ENCODE results near the gene RBMX2.
A peak's percentile ranks its signal among the peaks of the same experiment; 100 is the strongest.
"Not testable (repeated sequence)": the region's sequence is repeated elsewhere in the genome, so short reads cannot be mapped to it uniquely, and the experiment has no call there.

Gene RBMX2, protein sequence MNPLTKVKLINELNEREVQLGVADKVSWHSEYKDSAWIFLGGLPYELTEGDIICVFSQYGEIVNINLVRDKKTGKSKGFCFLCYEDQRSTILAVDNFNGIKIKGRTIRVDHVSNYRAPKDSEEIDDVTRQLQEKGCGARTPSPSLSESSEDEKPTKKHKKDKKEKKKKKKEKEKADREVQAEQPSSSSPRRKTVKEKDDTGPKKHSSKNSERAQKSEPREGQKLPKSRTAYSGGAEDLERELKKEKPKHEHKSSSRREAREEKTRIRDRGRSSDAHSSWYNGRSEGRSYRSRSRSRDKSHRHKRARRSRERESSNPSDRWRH

DNA sequence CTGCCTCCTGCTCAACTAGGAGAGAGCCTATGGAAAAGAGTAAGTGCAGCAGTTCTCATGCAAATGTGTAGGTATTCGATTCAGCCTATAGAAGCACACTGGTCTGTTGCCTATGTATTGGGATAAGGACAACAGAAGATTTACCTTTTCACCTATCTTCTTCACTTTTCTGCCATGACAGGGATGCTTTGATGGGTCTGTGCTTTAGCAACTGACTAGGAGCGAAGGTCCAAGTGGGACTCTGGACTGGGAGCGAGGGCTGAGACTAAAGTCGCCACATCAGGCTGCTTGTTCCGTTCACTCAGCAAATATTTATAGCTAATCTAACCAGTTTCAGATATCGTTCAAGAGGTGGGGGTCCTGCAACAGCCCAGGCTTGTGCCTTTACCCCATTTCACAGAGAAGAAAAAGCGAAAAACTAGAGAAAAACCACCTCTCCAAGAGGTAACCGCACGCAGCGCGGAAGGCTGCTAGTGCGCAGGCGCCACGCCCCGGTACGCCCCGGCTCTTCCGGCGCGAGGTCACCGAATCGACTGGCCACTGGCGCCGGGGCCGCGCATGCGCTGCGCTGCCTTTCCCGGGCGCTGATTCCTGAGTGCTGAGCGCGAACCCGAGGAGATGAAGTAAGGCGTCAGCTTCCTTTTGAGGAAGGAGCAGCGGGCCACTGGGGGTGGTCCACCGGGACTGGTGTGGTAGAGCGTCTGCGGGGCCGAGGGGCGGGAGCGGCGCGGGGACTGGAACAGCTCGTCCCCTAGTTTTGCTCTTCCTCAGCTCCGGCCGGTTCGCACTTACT, at the start of gene RBMX2:
TSS of gene RBMX2 (plus strand) at position 573 of the 793 bp plus-strand sequence. CDS start at position 619, 46 bp downstream.
- Mint-ChIP-seq H3K27me3 (peaks cover 9% of the 10 kb centered on the region), H3K27ac (peak within 1 kb of the TSS; percentile 95), H3K4me1 (ENCODE audit: low read depth) (peaks cover 15% of the 10 kb centered on the region), H3K9me3 (no peaks in the 10 kb centered on the region), H3K4me3 (peak within 1 kb of the TSS; percentile 99), H3K36me3 (ENCODE audit: low read depth) (no peaks in the 10 kb centered on the region)

DNA sequence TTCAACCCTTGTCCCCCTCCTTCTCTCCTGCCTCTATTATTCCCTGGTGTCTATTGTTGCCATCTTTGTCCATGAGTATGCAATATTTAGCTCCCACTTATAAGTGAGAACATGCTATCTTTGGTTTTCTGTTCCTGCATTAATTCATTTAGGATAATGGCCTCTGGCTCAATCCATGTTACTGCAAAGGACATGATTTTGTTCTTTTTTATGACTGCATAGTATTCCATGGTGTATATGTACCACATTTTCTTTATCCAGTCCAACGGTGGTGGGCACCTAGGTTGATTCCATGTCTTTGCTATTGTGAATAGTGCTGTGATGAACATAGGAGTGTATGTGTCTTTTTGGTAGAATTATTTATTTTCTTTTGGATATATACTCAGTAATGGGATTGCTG, 49.7 kb upstream of the RBMX2 start:
- H3K27me3 Mint-ChIP-seq; H3K4me3 Mint-ChIP-seq; H3K9me3 Mint-ChIP-seq; H3K4me1 Mint-ChIP-seq (ENCODE audit: low read depth); H3K27ac Mint-ChIP-seq: not testable (repeated sequence)
- H3K36me3 Mint-ChIP-seq (ENCODE audit: low read depth), result peaks cover 23% of the 10 kb centered on the region

DNA sequence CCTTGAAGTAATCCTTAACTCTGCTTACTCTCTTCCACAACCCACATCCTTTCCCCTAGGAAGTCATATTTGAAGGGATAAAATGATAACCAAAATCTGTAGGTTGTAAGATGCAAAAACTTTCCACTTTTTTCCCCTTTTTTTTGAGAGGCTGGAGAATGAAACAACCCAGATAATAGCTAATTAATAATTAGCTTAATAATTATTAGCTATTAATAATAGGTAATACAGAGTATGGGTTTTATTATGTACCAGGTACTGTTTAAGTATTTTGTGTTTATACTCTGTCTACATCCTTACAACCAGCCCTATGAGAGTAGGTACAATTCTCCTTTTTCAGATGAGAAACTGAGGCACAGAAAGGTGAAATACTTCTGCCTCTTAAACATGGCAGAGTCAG, 25.7 kb upstream of the RBMX2 start:
- H3K27ac Mint-ChIP-seq, result no peak overlapping the region
- H3K4me3 Mint-ChIP-seq, result no peak overlapping the region
- H3K27me3 Mint-ChIP-seq, result no peaks in the 10 kb centered on the region
- H3K4me1 Mint-ChIP-seq (ENCODE audit: low read depth), result no peaks in the 10 kb centered on the region
- H3K9me3 Mint-ChIP-seq, result no peaks in the 10 kb centered on the region
- peaks cover 9% of the 10 kb centered on the region for H3K36me3 Mint-ChIP-seq (ENCODE audit: low read depth)

DNA sequence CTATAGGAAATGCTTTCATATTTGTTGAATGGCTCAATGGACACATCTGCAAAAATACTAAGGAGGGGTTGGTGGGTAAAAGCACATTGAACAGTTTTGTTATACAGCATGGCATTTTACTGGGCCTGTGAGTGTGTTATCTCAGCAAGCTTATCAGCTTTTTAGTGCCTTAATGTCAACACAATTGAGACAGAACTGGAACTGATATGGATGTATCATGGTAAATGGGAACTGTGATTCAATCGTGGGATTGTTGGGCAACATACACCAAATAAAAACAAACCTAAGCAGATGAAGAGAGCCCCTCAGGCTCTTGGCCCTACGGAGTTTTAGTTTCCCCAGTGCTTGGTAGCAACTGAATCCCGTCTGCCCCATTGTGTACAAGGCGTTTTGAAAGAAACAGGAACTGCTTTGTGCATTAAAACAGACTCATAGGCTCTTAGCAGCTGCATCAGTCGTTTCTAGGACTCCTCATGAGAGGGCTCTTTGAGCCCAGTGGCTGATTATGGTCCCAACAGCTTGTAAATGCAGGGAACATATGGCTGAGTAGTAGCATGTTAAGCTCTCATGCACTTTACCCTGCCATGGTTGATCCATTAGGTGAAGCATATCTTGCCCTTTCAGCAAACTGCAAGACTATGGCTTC, 23.6 kb upstream of the RBMX2 start:
- no peaks in the 10 kb centered on the region for H3K4me1 Mint-ChIP-seq (ENCODE audit: low read depth)
- H3K36me3 Mint-ChIP-seq (ENCODE audit: low read depth), result no peaks in the 10 kb centered on the region
- no peak overlapping the region for H3K4me3 Mint-ChIP-seq
- H3K9me3 Mint-ChIP-seq, result no peaks in the 10 kb centered on the region
- no peaks in the 10 kb centered on the region for H3K27me3 Mint-ChIP-seq
- H3K27ac Mint-ChIP-seq, result no peak overlapping the region

DNA sequence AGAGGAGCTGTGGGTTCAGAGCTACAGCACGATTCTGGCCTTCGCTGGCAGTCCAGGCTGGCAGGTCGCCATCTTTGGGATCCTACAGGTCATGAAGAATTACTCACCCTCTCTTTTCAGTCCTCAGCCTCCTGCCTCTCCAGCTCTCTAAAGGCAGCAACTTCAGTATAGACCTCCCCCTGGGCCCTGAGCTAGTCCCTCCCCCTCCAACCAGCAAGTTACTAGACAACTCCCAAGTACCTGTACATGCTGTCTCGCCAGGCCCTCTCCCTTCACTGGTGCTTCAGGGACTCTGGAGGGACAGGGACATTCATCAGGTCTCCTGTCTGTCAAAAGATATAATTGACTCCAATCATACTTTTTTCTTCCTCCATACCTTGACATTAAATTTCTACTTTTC, 16.3 kb upstream of the RBMX2 start, which contains the start of gene GPR119:
TSS of gene GPR119 (minus strand) at position 155 of the 400 bp plus-strand sequence. CDS start 227 bp downstream, outside the sequence.
- Mint-ChIP-seq H3K9me3 (no peaks in the 10 kb centered on the region), H3K27me3 (no peaks in the 10 kb centered on the region), H3K27ac (no peak within 1 kb of the TSS), H3K4me1 (ENCODE audit: low read depth) (no peaks in the 10 kb centered on the region), H3K36me3 (ENCODE audit: low read depth) (no peaks in the 10 kb centered on the region), H3K4me3 (no peak within 1 kb of the TSS)

DNA sequence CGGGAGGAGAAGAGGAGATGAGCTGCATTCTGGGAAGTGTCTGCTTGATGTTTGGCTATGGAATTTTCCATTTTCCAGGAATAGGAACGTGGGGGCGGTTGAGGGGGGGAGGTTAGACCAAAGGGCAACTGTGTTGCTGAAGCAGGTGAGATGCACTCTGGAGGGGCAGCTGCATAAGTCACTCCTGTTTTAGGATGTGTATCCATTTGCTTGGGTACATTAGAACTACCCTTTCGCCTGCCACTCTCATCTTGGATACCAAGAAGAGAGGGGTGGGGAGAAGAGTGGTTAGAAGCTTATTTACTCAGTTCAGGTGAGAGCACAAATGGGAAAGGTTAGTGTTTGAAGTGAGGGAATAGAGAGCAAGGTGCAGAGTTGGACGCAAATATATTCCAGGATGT, 15.4 kb upstream of the RBMX2 start:
- Mint-ChIP-seq H3K9me3 (no peaks in the 10 kb centered on the region), H3K4me1 (ENCODE audit: low read depth) (no peaks in the 10 kb centered on the region), H3K27me3 (no peaks in the 10 kb centered on the region), H3K36me3 (ENCODE audit: low read depth) (no peaks in the 10 kb centered on the region), H3K4me3 (no peak overlapping the region), H3K27ac (no peak overlapping the region)

DNA sequence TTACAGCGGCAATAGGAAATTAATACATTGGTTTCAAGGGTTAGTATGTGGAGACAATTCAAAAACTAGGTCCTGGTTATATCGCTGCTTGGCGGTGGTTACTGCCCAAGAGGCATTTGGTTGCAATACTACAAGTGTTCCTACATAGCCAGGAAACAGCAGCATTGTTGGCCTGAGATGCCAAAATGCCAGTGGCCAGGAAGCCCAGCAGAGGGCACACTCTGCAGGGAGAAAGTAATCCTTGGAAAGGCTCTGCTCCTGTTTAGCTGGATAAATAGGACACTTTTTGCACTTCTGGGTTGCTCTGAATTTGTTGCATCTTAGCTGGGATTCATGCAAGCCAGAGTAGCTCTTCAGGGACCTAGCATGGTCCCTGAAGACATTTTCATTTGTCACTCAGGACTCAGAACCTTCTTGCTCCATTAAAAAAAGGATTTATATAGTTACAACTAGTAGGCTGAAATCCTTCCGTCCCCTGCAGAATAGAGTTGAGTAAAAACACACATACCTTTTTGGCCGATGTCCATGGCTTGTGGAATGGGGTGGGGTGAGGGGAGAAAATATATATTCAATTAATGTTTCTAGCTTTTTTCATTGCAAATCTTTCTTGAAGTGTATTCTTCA, 8.2 kb upstream of the RBMX2 start:
- H3K27me3 Mint-ChIP-seq, result peaks cover 14% of the 10 kb centered on the region
- H3K27ac Mint-ChIP-seq, result no peak overlapping the region
- no peaks in the 10 kb centered on the region for H3K36me3 Mint-ChIP-seq (ENCODE audit: low read depth)
- no peaks in the 10 kb centered on the region for H3K9me3 Mint-ChIP-seq
- no peak overlapping the region for H3K4me3 Mint-ChIP-seq
- H3K4me1 Mint-ChIP-seq (ENCODE audit: low read depth), result no peaks in the 10 kb centered on the region

DNA sequence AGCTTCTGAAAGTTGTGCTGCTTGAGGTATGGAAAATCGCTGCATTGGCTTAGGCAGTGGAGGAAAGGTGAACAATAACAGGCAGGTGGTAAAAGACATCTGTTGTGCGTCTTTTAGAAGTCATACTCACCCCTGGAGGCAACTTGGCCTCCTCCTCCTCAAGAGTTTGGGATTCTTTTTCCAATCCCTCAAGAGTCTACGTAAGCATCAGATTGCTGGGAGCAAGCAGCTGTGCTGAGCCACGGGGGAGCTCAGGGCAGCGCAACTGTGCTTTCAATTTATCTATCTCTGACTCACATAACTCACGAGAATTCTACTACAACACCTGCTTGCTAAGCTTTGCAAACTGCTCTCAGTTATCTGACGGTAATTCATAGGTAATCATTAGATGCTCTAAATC, 6.4 kb upstream of the RBMX2 start:
- Mint-ChIP-seq H3K4me3 (no peak overlapping the region), H3K36me3 (ENCODE audit: low read depth) (no peaks in the 10 kb centered on the region), H3K9me3 (no peaks in the 10 kb centered on the region), H3K27me3 (peaks cover 14% of the 10 kb centered on the region), H3K27ac (no peak overlapping the region), H3K4me1 (ENCODE audit: low read depth) (no peaks in the 10 kb centered on the region)

DNA sequence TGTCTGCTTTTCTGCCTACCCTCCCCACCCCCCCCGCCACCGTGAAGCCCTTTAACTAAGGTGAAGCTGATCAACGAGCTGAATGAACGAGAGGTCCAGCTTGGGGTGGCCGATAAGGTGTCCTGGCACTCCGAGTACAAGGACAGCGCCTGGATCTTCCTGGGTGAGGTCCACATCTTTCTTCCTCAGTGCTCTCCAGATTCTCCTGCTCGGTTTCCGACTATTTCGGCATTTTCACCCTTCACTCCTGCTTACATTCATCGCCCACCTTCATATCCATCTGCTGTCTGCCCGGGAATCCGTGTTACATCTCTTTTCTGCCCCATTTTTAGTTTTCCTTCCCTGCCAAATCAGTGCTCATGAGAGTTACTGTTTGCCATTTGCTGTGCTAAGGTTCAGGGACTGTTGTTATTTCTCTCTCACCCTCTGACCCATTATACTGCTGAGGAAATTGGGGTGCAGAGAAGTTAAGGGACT, 459 bp downstream of the RBMX2 start:
- peaks cover 15% of the 10 kb centered on the region for H3K4me1 Mint-ChIP-seq (ENCODE audit: low read depth)
- peak overlapping the region; percentile 99 for H3K4me3 Mint-ChIP-seq
- no peaks in the 10 kb centered on the region for H3K9me3 Mint-ChIP-seq
- H3K27me3 Mint-ChIP-seq, result peaks cover 5% of the 10 kb centered on the region
- H3K27ac Mint-ChIP-seq, result peak overlapping the region; percentile 91
- H3K36me3 Mint-ChIP-seq (ENCODE audit: low read depth), result peaks cover 2% of the 10 kb centered on the region

DNA sequence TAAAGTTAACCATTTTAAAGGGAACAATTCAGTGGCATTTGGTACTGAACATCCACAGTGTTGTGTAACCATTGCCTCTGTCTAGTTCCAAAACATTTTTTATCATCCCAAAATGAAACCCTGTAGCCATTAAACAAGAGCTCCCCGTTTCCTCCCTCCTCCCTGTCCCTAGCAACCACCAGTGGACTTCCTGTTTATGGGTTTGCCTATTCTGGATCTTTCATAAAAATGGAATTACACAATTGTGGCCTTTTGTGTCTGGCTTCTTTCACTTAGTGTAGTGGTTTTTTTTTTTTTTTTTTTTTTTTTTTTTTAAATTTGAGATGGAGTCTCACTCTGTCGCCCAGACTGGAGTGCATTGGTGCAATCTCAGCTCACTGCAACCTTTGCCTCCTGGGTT, 11.6 kb downstream of the RBMX2 start:
- no peaks in the 10 kb centered on the region for H3K9me3 Mint-ChIP-seq
- H3K27ac Mint-ChIP-seq, result no peak overlapping the region

DNA sequence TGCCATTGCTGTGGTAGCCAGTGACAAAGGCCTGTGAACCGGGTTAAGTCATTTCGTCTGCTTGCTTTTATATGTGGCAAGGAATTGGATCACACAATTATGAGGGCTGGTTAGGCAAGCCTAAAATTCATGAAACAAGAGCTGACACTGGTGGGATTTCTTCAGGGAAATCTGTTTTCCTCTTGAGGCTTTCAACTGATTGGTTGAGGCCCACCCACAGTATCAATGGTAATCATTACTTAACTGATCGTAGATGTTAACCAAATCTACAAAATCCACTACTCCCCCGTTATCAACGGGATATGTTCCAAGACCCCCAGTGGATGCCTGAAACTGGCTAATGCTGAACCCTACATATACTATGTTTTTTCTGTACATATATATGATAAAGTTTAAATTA, 13.0 kb downstream of the RBMX2 start:
- Mint-ChIP-seq H3K9me3 (no peaks in the 10 kb centered on the region), H3K27ac (no peak overlapping the region), H3K4me3 (no peak overlapping the region), H3K27me3 (no peaks in the 10 kb centered on the region), H3K4me1 (ENCODE audit: low read depth) (no peaks in the 10 kb centered on the region), H3K36me3 (ENCODE audit: low read depth) (peaks cover 14% of the 10 kb centered on the region)

More for the DNA sequence above, 11.6 kb downstream of the RBMX2 start:
- Mint-ChIP-seq H3K4me3 (no peak overlapping the region), H3K27me3 (no peaks in the 10 kb centered on the region), H3K4me1 (ENCODE audit: low read depth) (no peaks in the 10 kb centered on the region), H3K36me3 (ENCODE audit: low read depth) (peaks cover 21% of the 10 kb centered on the region)

DNA sequence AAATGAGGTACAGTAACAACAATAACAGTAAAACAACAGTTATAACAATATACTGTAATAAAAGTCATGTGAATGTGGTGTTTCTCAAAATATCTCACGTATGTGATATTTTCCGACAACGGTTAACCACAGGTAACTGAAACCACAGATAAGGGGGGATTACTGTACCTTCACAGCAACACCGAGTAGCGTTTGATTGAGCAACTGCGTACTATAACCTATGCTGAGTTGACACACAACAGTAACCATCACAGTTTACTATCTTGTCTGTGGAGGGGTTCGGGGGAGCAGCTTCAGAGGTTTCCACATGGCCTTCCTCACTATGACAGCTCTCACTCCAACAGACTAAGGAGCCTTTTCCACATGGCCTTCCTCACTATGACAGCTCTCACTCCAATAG, 13.4 kb downstream of the RBMX2 start:
- no peaks in the 10 kb centered on the region for H3K27me3 Mint-ChIP-seq
- no peak overlapping the region for H3K27ac Mint-ChIP-seq
- H3K4me1 Mint-ChIP-seq (ENCODE audit: low read depth), result no peaks in the 10 kb centered on the region
- H3K9me3 Mint-ChIP-seq, result no peaks in the 10 kb centered on the region
- H3K4me3 Mint-ChIP-seq, result no peak overlapping the region
- H3K36me3 Mint-ChIP-seq (ENCODE audit: low read depth), result peaks cover 12% of the 10 kb centered on the region

DNA sequence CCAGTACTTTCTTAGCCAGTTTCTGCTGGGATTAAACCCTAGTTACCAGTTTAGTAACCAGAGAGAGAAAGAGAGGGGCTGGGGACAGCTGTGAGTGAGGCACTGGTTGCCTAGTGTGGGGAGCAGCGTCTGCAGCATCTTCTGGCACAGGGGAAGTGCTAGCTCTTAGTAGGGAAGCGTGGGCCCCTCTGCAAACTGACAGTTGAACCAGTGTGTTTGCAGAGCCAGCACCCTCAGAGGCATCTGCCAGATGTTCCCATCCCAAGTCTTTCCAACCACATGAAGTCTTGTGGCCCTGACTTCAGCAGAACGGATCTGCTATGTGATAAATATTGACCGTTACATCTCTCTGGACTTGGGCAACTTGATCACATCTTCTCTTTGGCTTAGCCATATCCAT, 15.0 kb downstream of the RBMX2 start:
- no peak overlapping the region for H3K4me3 Mint-ChIP-seq
- H3K27me3 Mint-ChIP-seq, result no peaks in the 10 kb centered on the region
- no peaks in the 10 kb centered on the region for H3K4me1 Mint-ChIP-seq (ENCODE audit: low read depth)
- no peak overlapping the region for H3K27ac Mint-ChIP-seq
- peaks cover 6% of the 10 kb centered on the region for H3K36me3 Mint-ChIP-seq (ENCODE audit: low read depth)
- no peaks in the 10 kb centered on the region for H3K9me3 Mint-ChIP-seq

DNA sequence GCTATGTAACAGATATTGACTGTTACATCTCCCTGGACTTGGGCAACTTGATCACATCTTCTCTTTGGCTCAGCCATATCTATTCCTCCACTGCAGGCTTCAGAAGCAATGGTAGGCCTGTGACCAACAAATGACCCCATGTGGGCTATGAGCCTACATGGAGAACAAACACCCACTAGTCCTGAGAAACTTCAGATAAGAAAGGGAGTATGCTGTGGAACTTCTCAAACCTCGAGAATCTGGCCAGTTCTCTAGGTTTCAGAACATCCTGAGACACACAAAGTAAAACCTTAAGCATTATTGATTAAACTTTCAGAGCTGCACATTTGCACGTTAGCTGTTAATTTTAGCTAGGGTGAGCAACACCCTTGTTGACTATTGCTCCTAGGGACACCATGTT, 16.3 kb downstream of the RBMX2 start:
- H3K27me3 Mint-ChIP-seq, result no peaks in the 10 kb centered on the region
- H3K4me1 Mint-ChIP-seq (ENCODE audit: low read depth), result no peaks in the 10 kb centered on the region
- H3K4me3 Mint-ChIP-seq, result no peak overlapping the region
- H3K9me3 Mint-ChIP-seq, result no peaks in the 10 kb centered on the region
- H3K36me3 Mint-ChIP-seq (ENCODE audit: low read depth), result peaks cover 6% of the 10 kb centered on the region
- no peak overlapping the region for H3K27ac Mint-ChIP-seq

DNA sequence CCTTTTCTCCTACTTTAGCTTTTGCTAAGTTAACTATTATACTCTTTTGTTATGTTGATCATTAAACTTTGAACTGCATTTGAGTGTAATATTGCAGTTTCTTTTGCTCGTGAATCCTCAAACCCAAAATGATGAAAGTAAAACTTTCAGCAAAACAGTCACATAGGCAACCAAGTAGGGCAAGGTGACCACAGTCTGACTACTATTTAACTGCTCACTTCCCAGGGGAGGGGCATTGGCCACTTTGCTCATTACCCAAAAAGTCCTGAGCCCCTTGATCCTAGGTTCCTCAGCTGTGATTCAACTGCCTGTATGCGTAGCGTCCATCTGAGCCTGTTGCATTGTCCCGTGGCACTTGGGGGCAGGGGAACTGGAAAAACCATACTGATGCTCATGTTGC, 17.0 kb downstream of the RBMX2 start:
- H3K4me3 Mint-ChIP-seq, result no peak overlapping the region
- H3K27me3 Mint-ChIP-seq, result no peaks in the 10 kb centered on the region
- no peaks in the 10 kb centered on the region for H3K9me3 Mint-ChIP-seq
- no peak overlapping the region for H3K27ac Mint-ChIP-seq
- H3K4me1 Mint-ChIP-seq (ENCODE audit: low read depth), result no peaks in the 10 kb centered on the region
- peaks cover 6% of the 10 kb centered on the region for H3K36me3 Mint-ChIP-seq (ENCODE audit: low read depth)

All from stimulated activated naive CD8-positive, alpha-beta T cell treated with anti-CD3 and anti-CD28 coated beads, Interleukin-15, Interleukin-2, amounts not matched to agents 100 ng/mL and 50 ng/mL, for 24 hours (primary cell).